Germinal center (tissue), 1 donor: Measurements from ENCODE around the gene AACS.
A peak's percentile ranks its signal among the peaks of the same experiment; 100 is the strongest.

Experiments
- DNase-seq: peaks from one replicate; pipeline ENCODE4 v3.0.0; 2012; ENCODE audit warnings: mixed read lengths, low spot score

AACS gene

GRCh38 chr12:125185740-125186470, 120.7 kb downstream of the AACS start, which contains the start of gene TMEM132B:
TMEM132B (plus strand) TSS chr12:125186386.
- DNase-seq: peak; percentile 82

- DNase-seq: peak; percentile 17
Observed at GRCh38 chr12:125186471-125187147, 121.4 kb downstream of the AACS start.

DNA sequence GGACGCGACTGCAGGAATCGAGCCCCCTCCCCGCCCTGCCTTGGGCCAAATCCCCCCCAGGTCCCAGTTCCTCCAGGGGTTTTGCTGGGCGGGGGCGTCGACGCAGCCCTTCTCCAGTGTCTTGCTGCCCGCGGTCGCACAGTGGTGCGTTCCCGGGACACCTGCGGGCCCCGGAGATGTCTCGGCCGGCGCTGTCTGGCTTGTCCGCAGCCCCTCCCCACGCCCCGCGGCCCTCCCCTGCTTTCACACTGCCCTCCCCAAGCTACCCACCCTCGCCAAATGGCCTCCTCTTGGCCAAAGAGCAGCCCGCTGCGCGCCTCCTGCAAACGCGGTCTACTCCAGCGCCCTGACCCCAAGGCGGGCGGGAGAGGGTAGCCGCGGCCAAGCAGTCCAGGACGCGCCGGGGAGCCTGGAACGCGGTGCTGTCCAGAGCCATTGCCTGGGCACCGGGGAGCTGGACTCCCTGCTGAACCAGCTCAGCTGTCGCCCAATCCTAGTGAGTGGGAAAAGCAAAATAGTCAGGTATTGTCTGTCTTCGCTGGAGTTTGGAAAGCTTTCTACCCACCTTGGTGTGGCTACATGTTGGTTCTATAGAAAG, 122.0 kb downstream of the AACS start:
- DNase-seq: no peak

- DNase-seq: no peak
Observed at GRCh38 chr12:125187780-125188741, 122.8 kb downstream of the AACS start.

DNA sequence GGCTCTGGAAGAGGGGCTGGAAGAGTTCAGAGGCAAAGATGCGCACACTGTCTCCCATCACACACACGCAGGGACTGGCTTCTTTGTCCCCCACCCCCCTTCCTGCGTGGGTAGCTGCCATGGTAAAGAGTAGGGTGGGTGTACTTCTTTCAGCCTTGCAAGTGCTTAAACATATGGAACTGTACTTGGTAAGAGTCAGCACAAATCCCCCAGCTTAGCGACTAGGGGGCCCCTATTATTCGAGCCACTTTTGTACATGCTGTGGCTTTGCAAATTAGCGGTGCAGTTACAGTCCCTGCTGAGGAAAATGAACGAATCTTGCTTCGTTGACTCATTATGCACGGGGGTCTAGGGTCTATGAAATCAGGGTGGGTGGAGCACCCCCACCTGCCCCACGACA, 123.8 kb downstream of the AACS start:
- DNase-seq: no peak

GRCh38 chr12:125189502-125189901, 124.3 kb downstream of the AACS start:
- DNase-seq: no peak

DNA sequence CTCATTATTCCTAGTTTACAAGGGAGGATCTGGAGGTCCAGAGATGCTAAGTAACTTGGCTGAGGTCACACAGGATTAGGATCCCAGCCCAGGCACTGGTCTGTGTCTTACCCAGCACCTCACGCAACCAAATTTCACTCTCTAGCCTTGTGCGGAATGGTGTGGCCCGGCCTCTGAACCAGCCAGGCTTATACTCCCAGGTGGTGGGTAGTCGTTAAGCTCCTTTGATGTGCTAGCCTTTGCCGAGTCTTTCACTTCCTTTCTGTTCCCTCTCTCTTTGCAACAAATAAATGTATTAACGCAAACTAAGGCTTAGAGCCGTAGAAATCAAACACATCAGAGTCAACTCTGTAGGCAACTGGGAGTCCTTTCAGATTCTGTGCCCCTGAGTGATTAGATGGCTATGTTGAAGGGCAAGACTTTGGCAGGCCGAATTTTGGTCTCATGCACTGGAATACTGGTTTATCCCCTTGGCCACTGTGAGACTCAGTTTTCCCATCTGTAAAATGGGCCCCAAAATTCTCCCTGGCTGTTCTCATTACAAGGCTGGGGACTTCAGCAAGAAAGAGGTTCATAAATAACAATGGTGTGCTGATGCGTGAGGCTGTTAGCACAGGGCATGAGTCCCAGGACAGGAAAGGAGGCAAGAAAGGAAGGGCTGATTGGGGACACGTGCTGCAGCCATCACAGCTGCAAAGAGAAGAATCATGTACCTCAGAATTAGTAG, 126.3 kb downstream of the AACS start:
- DNase-seq: no peak

DNA sequence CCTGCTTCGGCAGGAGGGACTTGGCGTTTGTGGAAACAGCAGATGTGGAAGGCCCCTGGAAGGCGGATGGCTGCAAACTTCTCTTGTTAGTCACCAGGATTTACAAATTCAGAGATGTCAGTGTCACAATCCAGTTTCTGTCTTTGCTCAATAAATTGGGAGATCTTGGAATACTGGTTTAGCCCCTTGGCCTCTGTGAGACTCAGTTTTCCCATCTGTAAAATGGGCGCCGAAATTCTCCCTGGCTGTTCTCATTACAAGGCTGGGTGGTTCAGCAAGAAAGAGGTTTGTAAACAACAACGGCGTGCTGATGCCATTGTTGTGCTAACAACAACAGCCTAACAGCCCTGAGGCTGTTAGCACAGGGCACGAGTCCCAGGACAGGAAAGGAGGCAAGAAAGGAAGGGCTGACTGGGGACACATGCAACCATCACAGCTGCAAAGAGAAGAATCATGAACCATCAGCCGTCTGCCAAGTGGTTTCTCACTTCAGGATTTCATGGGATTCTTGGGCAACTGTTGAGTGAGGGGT, 127.5 kb downstream of the AACS start:
- no peak for DNase-seq
